T-helper 2 cell treated with Interferon-gamma antibody and Interleukin-4, amounts not matched to agents 5 μg/mL and 100 μg/mL, for 36 hours (primary cell): Measurements from ENCODE around the gene CYS1.
"Not testable (repeated sequence)": the region's sequence is repeated elsewhere in the genome, so short reads cannot be mapped to it uniquely, and the experiment has no call there.

Experiments used
- DNase-seq: peaks from one replicate; pipeline ENCODE4 v3.0.0; 2021; ENCODE audit warnings: low spot score
- H3K27ac Mint-ChIP-seq: one replicate; pipeline ENCODE4 v1.8.0; 2021; ENCODE audit warnings: mild to moderate bottlenecking, mixed read lengths
- H3K27me3 Mint-ChIP-seq: one replicate; pipeline ENCODE4 v1.8.0; 2021; ENCODE audit warnings: low read depth, mixed read lengths
- H3K36me3 Mint-ChIP-seq: one replicate; pipeline ENCODE4 v1.8.0; 2021; ENCODE audit warnings: low read depth, mixed read lengths
- H3K4me1 Mint-ChIP-seq: one replicate; pipeline ENCODE4 v1.8.0; 2021; ENCODE audit warnings: low read depth, mixed read lengths
- H3K4me3 Mint-ChIP-seq: one replicate; pipeline ENCODE4 v1.8.0; 2022; ENCODE audit warnings: mild to moderate bottlenecking, moderate library complexity, mixed read lengths
- H3K9me3 Mint-ChIP-seq: one replicate; pipeline ENCODE4 v1.8.0; 2021; ENCODE audit warnings: mixed read lengths

Gene CYS1

GRCh38 chr2:10030798-10031197 lies 49.4 kb downstream of the CYS1 start:
- peaks cover 21% of the 10 kb centered on the region for H3K4me1 Mint-ChIP-seq
- H3K9me3 Mint-ChIP-seq, H3K4me3 Mint-ChIP-seq, H3K27me3 Mint-ChIP-seq, H3K27ac Mint-ChIP-seq, DNase-seq, H3K36me3 Mint-ChIP-seq: not testable (repeated sequence)

- Mint-ChIP-seq H3K4me3 (no peak overlapping the region), H3K9me3 (no peaks in the 10 kb centered on the region), H3K27ac (no peak overlapping the region), H3K36me3 (no peaks in the 10 kb centered on the region), H3K4me1 (peaks cover 21% of the 10 kb centered on the region), H3K27me3 (peaks cover 4% of the 10 kb centered on the region)
- DNase-seq = no peak
Observed at GRCh38 chr2:10030311-10030736, 49.9 kb downstream of the CYS1 start.

- peak overlapping the region; percentile 73 for H3K27ac Mint-ChIP-seq
- peak overlapping the region; percentile 69 for H3K4me3 Mint-ChIP-seq
- no peaks in the 10 kb centered on the region for H3K9me3 Mint-ChIP-seq
- H3K27me3 Mint-ChIP-seq = peaks cover 4% of the 10 kb centered on the region
- peaks cover 18% of the 10 kb centered on the region for H3K4me1 Mint-ChIP-seq
- H3K36me3 Mint-ChIP-seq = no peaks in the 10 kb centered on the region
- DNase-seq = no peak
Observed at GRCh38 chr2:10029875-10030223, 50.4 kb downstream of the CYS1 start.

GRCh38 chr2:10028988-10029874 lies 51.0 kb downstream of the CYS1 start:
- Mint-ChIP-seq H3K9me3 (no peaks in the 10 kb centered on the region), H3K4me1 (peaks cover 16% of the 10 kb centered on the region), H3K4me3 (peak overlapping the region; percentile 69), H3K27me3 (peaks cover 4% of the 10 kb centered on the region), H3K27ac (peak overlapping the region; percentile 73), H3K36me3 (no peaks in the 10 kb centered on the region)
- DNase-seq = peak; percentile 34

GRCh38 chr2:10028407-10028987 lies 51.7 kb downstream of the CYS1 start:
- H3K27me3 Mint-ChIP-seq = peaks cover 4% of the 10 kb centered on the region
- peaks cover 16% of the 10 kb centered on the region for H3K4me1 Mint-ChIP-seq

GRCh38 chr2:10027660-10028330 lies 52.4 kb downstream of the CYS1 start:
- Mint-ChIP-seq H3K4me3 (no peak overlapping the region), H3K4me1 (peaks cover 16% of the 10 kb centered on the region), H3K27ac (no peak overlapping the region)

More at GRCh38 chr2:10028407-10028987, 51.7 kb downstream of the CYS1 start:
- Mint-ChIP-seq H3K27ac (peak overlapping the region; percentile 71), H3K4me3 (no peak overlapping the region), H3K9me3 (no peaks in the 10 kb centered on the region), H3K36me3 (no peaks in the 10 kb centered on the region)
- DNase-seq = no peak

GRCh38 chr2:10026940-10027569 lies 53.2 kb downstream of the CYS1 start:
- H3K27me3 Mint-ChIP-seq = peaks cover 4% of the 10 kb centered on the region
- no peak overlapping the region for H3K4me3 Mint-ChIP-seq
- H3K27ac Mint-ChIP-seq = no peak overlapping the region
- DNase-seq = no peak
- H3K36me3 Mint-ChIP-seq = no peaks in the 10 kb centered on the region
- H3K4me1 Mint-ChIP-seq = peaks cover 16% of the 10 kb centered on the region
- no peaks in the 10 kb centered on the region for H3K9me3 Mint-ChIP-seq

More at GRCh38 chr2:10027660-10028330, 52.4 kb downstream of the CYS1 start:
- H3K27me3 Mint-ChIP-seq = peaks cover 4% of the 10 kb centered on the region
- no peaks in the 10 kb centered on the region for H3K9me3 Mint-ChIP-seq
- H3K36me3 Mint-ChIP-seq = no peaks in the 10 kb centered on the region
- no peak for DNase-seq

GRCh38 chr2:10022966-10023662 lies 57.1 kb downstream of the CYS1 start:
- peaks cover 2% of the 10 kb centered on the region for H3K4me1 Mint-ChIP-seq
- H3K27me3 Mint-ChIP-seq = peaks cover 6% of the 10 kb centered on the region
- no peak overlapping the region for H3K27ac Mint-ChIP-seq
- H3K36me3 Mint-ChIP-seq = no peaks in the 10 kb centered on the region
- H3K9me3 Mint-ChIP-seq = no peaks in the 10 kb centered on the region
- no peak overlapping the region for H3K4me3 Mint-ChIP-seq
- DNase-seq = no peak

GRCh38 chr2:10022445-10022844 lies 57.8 kb downstream of the CYS1 start:
- Mint-ChIP-seq H3K27me3 (peaks cover 7% of the 10 kb centered on the region), H3K27ac (no peak overlapping the region), H3K9me3 (no peaks in the 10 kb centered on the region), H3K36me3 (no peaks in the 10 kb centered on the region), H3K4me1 (peaks cover 2% of the 10 kb centered on the region), H3K4me3 (no peak overlapping the region)
- no peak for DNase-seq

GRCh38 chr2:10022041-10022421 lies 58.2 kb downstream of the CYS1 start:
- no peak overlapping the region for H3K4me3 Mint-ChIP-seq
- no peak for DNase-seq
- H3K4me1 Mint-ChIP-seq = peaks cover 2% of the 10 kb centered on the region
- H3K27me3 Mint-ChIP-seq = peaks cover 7% of the 10 kb centered on the region
- no peak overlapping the region for H3K27ac Mint-ChIP-seq
- no peaks in the 10 kb centered on the region for H3K36me3 Mint-ChIP-seq
- H3K9me3 Mint-ChIP-seq = no peaks in the 10 kb centered on the region

- DNase-seq = no peak
- H3K9me3 Mint-ChIP-seq = no peaks in the 10 kb centered on the region
- H3K27ac Mint-ChIP-seq = no peak overlapping the region
- no peak overlapping the region for H3K4me3 Mint-ChIP-seq
- no peaks in the 10 kb centered on the region for H3K4me1 Mint-ChIP-seq
- H3K36me3 Mint-ChIP-seq = no peaks in the 10 kb centered on the region
- H3K27me3 Mint-ChIP-seq = peaks cover 10% of the 10 kb centered on the region
Observed at GRCh38 chr2:10019602-10020400, 60.4 kb downstream of the CYS1 start.

GRCh38 chr2:10019174-10019573 lies 61.0 kb downstream of the CYS1 start:
- no peak for DNase-seq
- no peak overlapping the region for H3K27ac Mint-ChIP-seq
- H3K4me1 Mint-ChIP-seq = no peaks in the 10 kb centered on the region
- H3K4me3 Mint-ChIP-seq = no peak overlapping the region
- H3K36me3 Mint-ChIP-seq = no peaks in the 10 kb centered on the region
- H3K9me3 Mint-ChIP-seq = no peaks in the 10 kb centered on the region
- H3K27me3 Mint-ChIP-seq = peaks cover 10% of the 10 kb centered on the region
